Measurements from ENCODE around the gene LTC4S. TPM values are rescaled to one million over a fixed set of nuclear protein-coding genes. Genes with fewer than 3 reads are reported as not detected.

LTC4S gene
- total RNA-seq, 1 donor from 2014 or later, result 2.6 TPM

GRCh38 chr5:179773686-179774040 is 20.1 kb upstream of the LTC4S start:
- Mint-ChIP-seq H3K27me3 (no peaks in the 10 kb centered on the region), H3K4me1 (no peaks in the 10 kb centered on the region)
- CTCF ChIA-PET, result no interaction called here

DNA sequence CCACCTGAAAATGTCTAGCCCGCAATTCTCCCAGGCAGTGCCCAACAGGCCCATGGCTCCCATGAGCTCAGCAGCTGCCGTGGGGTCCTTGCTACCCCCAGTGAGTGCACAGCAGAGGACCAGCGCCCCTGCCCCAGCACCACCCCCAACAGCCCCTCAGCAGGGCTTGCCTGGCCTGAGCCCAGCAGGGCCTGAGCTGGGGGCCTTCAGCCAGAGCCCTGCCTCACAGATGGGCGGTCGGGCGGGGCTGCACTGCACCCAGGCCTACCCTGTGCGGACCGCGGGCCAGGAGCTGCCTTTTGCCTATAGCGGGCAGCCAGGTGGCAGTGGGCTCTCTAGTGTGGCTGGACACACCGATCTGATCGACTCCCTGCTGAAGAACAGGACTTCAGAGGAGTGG is 19.3 kb upstream of the LTC4S start:
- CTCF ChIA-PET, result no interaction called here
- no peak for ATAC-seq (ENCODE audit: low read depth)
- Mint-ChIP-seq H3K9me3 (no peaks in the 10 kb centered on the region), H3K36me3 (ENCODE audit: low read depth) (peaks cover 86% of the 10 kb centered on the region), H3K27ac (no peak overlapping the region), H3K27me3 (no peaks in the 10 kb centered on the region), H3K4me3 (no peak overlapping the region), H3K4me1 (no peaks in the 10 kb centered on the region)
- DNase-seq, result no peak
- intact Hi-C loops (cut with micrococcal nuclease), result no loop called here
- POLR2A ChIA-PET, result no interaction called here
- TF ChIP-seq, protein P1, sequence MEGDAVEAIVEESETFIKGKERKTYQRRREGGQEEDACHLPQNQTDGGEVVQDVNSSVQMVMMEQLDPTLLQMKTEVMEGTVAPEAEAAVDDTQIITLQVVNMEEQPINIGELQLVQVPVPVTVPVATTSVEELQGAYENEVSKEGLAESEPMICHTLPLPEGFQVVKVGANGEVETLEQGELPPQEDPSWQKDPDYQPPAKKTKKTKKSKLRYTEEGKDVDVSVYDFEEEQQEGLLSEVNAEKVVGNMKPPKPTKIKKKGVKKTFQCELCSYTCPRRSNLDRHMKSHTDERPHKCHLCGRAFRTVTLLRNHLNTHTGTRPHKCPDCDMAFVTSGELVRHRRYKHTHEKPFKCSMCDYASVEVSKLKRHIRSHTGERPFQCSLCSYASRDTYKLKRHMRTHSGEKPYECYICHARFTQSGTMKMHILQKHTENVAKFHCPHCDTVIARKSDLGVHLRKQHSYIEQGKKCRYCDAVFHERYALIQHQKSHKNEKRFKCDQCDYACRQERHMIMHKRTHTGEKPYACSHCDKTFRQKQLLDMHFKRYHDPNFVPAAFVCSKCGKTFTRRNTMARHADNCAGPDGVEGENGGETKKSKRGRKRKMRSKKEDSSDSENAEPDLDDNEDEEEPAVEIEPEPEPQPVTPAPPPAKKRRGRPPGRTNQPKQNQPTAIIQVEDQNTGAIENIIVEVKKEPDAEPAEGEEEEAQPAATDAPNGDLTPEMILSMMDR (IDR thresholded peaks at IDR 0.05), result no peak

More at GRCh38 chr5:179773686-179774040, 20.1 kb upstream of the LTC4S start:
- intact Hi-C loops (cut with micrococcal nuclease), result no loop called here
- no peak for DNase-seq
- ATAC-seq (ENCODE audit: low read depth), result no peak
- TF ChIP-seq, protein P1 (IDR thresholded peaks at IDR 0.05), result no peak
- H3K4me3 Mint-ChIP-seq, result no peak overlapping the region
- peaks cover 88% of the 10 kb centered on the region for H3K36me3 Mint-ChIP-seq (ENCODE audit: low read depth)
- H3K9me3 Mint-ChIP-seq, result no peaks in the 10 kb centered on the region
- POLR2A ChIA-PET, result no interaction called here
- no peak overlapping the region for H3K27ac Mint-ChIP-seq

DNA sequence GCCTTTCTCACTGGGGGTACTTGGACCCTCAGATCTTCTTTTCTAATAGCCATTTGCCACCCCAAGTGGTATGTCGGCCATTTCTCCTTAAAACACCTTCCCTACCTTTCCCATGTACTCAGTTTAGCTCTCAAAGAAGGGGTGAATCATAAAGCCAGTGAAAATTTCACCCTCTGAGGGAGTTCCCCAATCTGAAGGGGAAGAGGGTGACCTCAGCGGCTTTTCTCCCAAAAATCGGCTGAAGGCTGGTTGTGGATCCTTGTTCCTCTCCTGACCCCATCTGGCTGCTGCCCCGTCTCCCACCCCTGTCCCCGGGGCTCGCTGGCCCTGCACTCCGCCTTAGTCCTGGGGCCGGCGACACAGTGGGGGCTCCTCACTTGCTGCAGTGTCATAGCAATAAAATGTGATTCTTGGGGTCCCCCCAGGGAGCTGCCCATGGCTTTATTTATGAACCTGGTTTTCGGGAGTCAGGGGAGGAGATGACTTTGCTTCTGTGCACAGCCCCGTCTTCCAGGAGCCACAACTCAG is 17.3 kb upstream of the LTC4S start:
- intact Hi-C loops (cut with micrococcal nuclease), result no loop called here
- Mint-ChIP-seq H3K4me1 (no peaks in the 10 kb centered on the region), H3K27ac (no peak overlapping the region), H3K36me3 (ENCODE audit: low read depth) (peaks cover 82% of the 10 kb centered on the region), H3K9me3 (no peaks in the 10 kb centered on the region), H3K4me3 (no peak overlapping the region), H3K27me3 (no peaks in the 10 kb centered on the region)
- POLR2A ChIA-PET, result no interaction called here
- ATAC-seq (ENCODE audit: low read depth) (no peak), DNase-seq (no peak)
- TF ChIP-seq, protein P1 (IDR thresholded peaks at IDR 0.05), result no peak
- CTCF ChIA-PET, result interaction anchor here (1.3 kb wide), 1 partner anchor 20 kb away, joined by 3 read pairs; no protein-coding TSS in a partner anchor

DNA sequence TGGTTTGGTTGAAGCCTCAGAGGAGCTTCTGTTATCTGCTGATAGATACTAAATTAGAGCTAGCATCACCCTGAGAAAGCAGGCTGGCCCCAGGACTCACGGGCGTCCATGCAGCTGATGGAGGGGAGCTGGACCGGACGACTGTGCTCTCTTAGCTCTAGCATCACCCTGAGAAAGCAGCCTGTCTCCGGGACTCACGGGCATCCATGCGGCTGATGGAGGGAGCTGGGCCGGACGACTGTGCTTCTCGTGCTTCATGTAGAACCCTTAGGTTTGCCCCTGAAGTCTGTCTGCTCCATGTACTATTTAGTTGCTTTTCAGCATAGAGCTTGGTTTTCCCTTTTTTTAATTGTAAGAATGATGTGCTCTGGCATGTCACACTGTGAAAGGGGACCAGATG is 16.3 kb upstream of the LTC4S start:
- no peak overlapping the region for H3K27ac Mint-ChIP-seq
- H3K27me3 Mint-ChIP-seq, result no peaks in the 10 kb centered on the region
- no peak overlapping the region for H3K4me3 Mint-ChIP-seq
- ChIA-PET POLR2A (no interaction called here), CTCF (interaction anchor here (0.5 to 1.3 kb wide), 2 partner anchors 19 to 154 kb away, joined by 3 read pairs; no protein-coding TSS in a partner anchor)
- TF ChIP-seq, protein P1 (IDR thresholded peaks at IDR 0.05), result no peak
- ATAC-seq (ENCODE audit: low read depth) (no peak), DNase-seq (no peak)
- peaks cover 72% of the 10 kb centered on the region for H3K36me3 Mint-ChIP-seq (ENCODE audit: low read depth)
- intact Hi-C loops (cut with micrococcal nuclease), result no loop called here
- H3K9me3 Mint-ChIP-seq, result no peaks in the 10 kb centered on the region
- no peaks in the 10 kb centered on the region for H3K4me1 Mint-ChIP-seq

DNA sequence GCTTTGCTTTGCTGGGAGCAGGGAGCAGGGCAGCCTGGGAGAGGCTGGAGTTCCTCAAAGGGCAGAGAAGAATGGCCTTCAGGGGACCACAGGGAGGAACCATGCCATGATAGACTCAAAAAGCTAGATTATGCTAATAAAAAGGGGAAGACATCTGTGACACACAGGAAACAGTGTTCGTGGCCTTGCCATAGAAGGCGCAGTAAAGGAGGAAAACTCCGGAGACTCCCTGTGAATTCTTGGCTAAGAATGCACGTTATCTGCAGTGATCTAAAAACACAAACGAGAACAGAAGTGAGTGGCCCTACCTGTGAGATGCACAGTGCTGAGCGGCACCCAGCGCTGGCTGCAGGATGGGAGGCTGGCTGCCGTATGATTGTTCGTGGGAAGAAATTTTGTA is 15.9 kb upstream of the LTC4S start:
- Mint-ChIP-seq H3K4me1 (no peaks in the 10 kb centered on the region), H3K4me3 (no peak overlapping the region), H3K27ac (no peak overlapping the region), H3K36me3 (ENCODE audit: low read depth) (peaks cover 68% of the 10 kb centered on the region), H3K9me3 (no peaks in the 10 kb centered on the region), H3K27me3 (no peaks in the 10 kb centered on the region)
- ChIA-PET POLR2A (no interaction called here), CTCF (no interaction called here)
- DNase-seq, result no peak
- intact Hi-C loops (cut with micrococcal nuclease), result no loop called here
- no peak for ATAC-seq (ENCODE audit: low read depth)
- TF ChIP-seq, protein P1 (IDR thresholded peaks at IDR 0.05), result no peak
